HepG2 (cell line): ENCODE data around the gene CSNK2B. TPM values are rescaled to one million over a fixed set of nuclear protein-coding genes. Genes with fewer than 3 reads are reported as not detected.

Experiments
- CHCHD3 ChIP-seq: sonication (generic); formaldehyde crosslinking; IDR thresholded peaks from 2 replicates; pipeline ENCODE4 v1.8.0; 2022; ENCODE audit warnings: mild to moderate bottlenecking, missing genetic modification reagents, moderate library complexity
- EEA1 ChIP-seq: sonication (generic); formaldehyde crosslinking; IDR thresholded peaks from 2 replicates; pipeline ENCODE4 v1.5.1; 2020; ENCODE audit warnings: mild to moderate bottlenecking, missing genetic modification reagents, borderline replicate concordance
- ERF ChIP-seq: IDR thresholded peaks from 2 replicates; pipeline ENCODE4 v1.6.1; 2018; ENCODE audit warnings: missing biosample characterization, missing genetic modification reagents
- HMG20B ChIP-seq: conservative IDR thresholded peaks from 2 replicates; pipeline ENCODE4 v1.6.1; 2016; ENCODE audit warnings: missing genetic modification reagents, missing compliant biosample characterization
- KAT7 ChIP-seq: IDR thresholded peaks from 2 replicates; pipeline ENCODE4 v1.6.1; 2018; ENCODE audit warnings: borderline replicate concordance, missing compliant biosample characterization
- MTF2 ChIP-seq: sonication (generic); formaldehyde crosslinking; IDR thresholded peaks from 2 replicates; pipeline ENCODE4 v1.5.0; 2020; ENCODE audit warnings: missing genetic modification reagents, borderline replicate concordance
- MXI1 ChIP-seq: IDR thresholded peaks from 3 replicates; pipeline ENCODE4 v1.6.1; 2012; ENCODE audit warnings: low read depth, low read length, inconsistent platforms, borderline replicate concordance
- MYPOP ChIP-seq: sonication (generic); formaldehyde crosslinking; IDR thresholded peaks from 2 replicates; pipeline ENCODE4 v1.8.1; 2023; ENCODE audit warnings: mild to moderate bottlenecking, moderate library complexity, missing genetic modification reagents
- PHF8 ChIP-seq: sonication (generic); formaldehyde crosslinking; IDR thresholded peaks from 2 replicates; pipeline ENCODE4 v1.5.0; 2020; ENCODE audit warnings: missing genetic modification reagents
- SMYD3 ChIP-seq: sonication (generic); formaldehyde crosslinking; IDR thresholded peaks from 2 replicates; pipeline ENCODE4 v1.8.1; 2023; ENCODE audit warnings: mild to moderate bottlenecking, missing genetic modification reagents
- STAG1 ChIP-seq: sonication (generic); formaldehyde crosslinking; IDR thresholded peaks from 2 replicates; pipeline ENCODE4 v1.4.0; 2020; ENCODE audit warnings: missing genetic modification reagents
- ZBED4 ChIP-seq: sonication (generic); formaldehyde crosslinking; IDR thresholded peaks from 2 replicates; pipeline ENCODE4 v1.4.0; 2020; ENCODE audit warnings: missing genetic modification reagents, borderline replicate concordance
- ZIK1 ChIP-seq: sonication (generic); formaldehyde crosslinking; IDR thresholded peaks from 2 replicates; pipeline ENCODE4 v1.5.0; 2020; ENCODE audit warnings: mild to moderate bottlenecking, low read depth, missing genetic modification reagents, borderline replicate concordance
- ZNF124 ChIP-seq: sonication (generic); formaldehyde crosslinking; IDR thresholded peaks from 2 replicates; pipeline ENCODE4 v1.4.0; 2020; ENCODE audit warnings: missing genetic modification reagents
- ZNF160 ChIP-seq: sonication (generic); formaldehyde crosslinking; IDR thresholded peaks from 2 replicates; pipeline ENCODE4 v1.8.0; 2022; ENCODE audit warnings: mild to moderate bottlenecking, inconsistent platforms, missing genetic modification reagents
- ZNF17 ChIP-seq: sonication (generic); formaldehyde crosslinking; IDR thresholded peaks from 2 replicates; pipeline ENCODE4 v1.5.0; 2020; ENCODE audit warnings: mild to moderate bottlenecking, missing genetic modification reagents
- ZNF232 ChIP-seq: sonication (generic); formaldehyde crosslinking; IDR thresholded peaks from 2 replicates; pipeline ENCODE4 v1.4.0; 2020; ENCODE audit warnings: missing genetic modification reagents, borderline replicate concordance
- ZNF263 ChIP-seq: sonication (generic); formaldehyde crosslinking; IDR thresholded peaks from 2 replicates; pipeline ENCODE4 v1.4.0; 2020; ENCODE audit warnings: missing genetic modification reagents
- ZNF460 ChIP-seq: sonication (generic); formaldehyde crosslinking; IDR thresholded peaks from 2 replicates; pipeline ENCODE4 v1.5.1; 2020; ENCODE audit warnings: missing genetic modification reagents, mild to moderate bottlenecking, borderline replicate concordance
- ZNF543 ChIP-seq: sonication (generic); formaldehyde crosslinking; IDR thresholded peaks from 2 replicates; pipeline ENCODE4 v1.4.0; 2020; ENCODE audit warnings: mild to moderate bottlenecking, missing genetic modification reagents
- ZNF546 ChIP-seq: sonication (generic); formaldehyde crosslinking; conservative IDR thresholded peaks from 2 replicates; pipeline ENCODE4 v1.8.1; 2023; ENCODE audit warnings: mild to moderate bottlenecking, missing genetic modification reagents
- ZNF598 ChIP-seq: sonication (generic); formaldehyde crosslinking; IDR thresholded peaks from 2 replicates; pipeline ENCODE4 v1.5.1; 2020; ENCODE audit warnings: mild to moderate bottlenecking, missing genetic modification reagents, borderline replicate concordance
- ZNF746 ChIP-seq: sonication (generic); formaldehyde crosslinking; IDR thresholded peaks from 2 replicates; pipeline ENCODE4 v1.8.0; 2022; ENCODE audit warnings: mild to moderate bottlenecking, missing genetic modification reagents
- polyA plus RNA-seq, 8 experiments: library from polyadenylated mRNA; depleted of rRNA in 3 of 8; stranded (reverse) in 7 of 8; unstranded in 1 of 8; fragments of >200 nt; fragmentation: Illumina TruSeq in 4 of 8; extraction: Trizol in 4 of 8; gene quantifications; 2 replicates each; pipeline versions ENCODE4 v1.2.1 to v1.2.3, GENCODE V29; 2011 to 2016; ENCODE audit warnings: low read depth in 4 of 8, missing spikeins in 1 of 8, mixed read lengths in 1 of 8; ENCODE audit not compliant: insufficient read depth in 1 of 8
- total RNA-seq, 5 experiments: library from RNA; depleted of rRNA; stranded (reverse); fragments of >200 nt; fragmentation: Illumina TruSeq; extraction: Trizol; gene quantifications; 2 replicates each; pipeline ENCODE4 v1.2.3, GENCODE V29; 2016; ENCODE audit warnings: low read depth in 1 of 5

CSNK2B gene
- total and polyA plus RNA-seq, 2 of the 13 experiments (the other 11 are each of a cell fraction or from before 2014, with no cell fraction given), result 111 to 296 TPM

GRCh38 chr6:31665501-31666336, at the start of gene CSNK2B (continued):
- TF ChIP-seq MXI1 (peak; percentile 73; the same call in 2 of the 3 replicates), MTF2 (CRISPR knock-in tag) (no peak), CHCHD3 (CRISPR knock-in tag) (peak; percentile 84; the same call in 1 of the 2 replicates), ZNF460 (CRISPR knock-in tag) (no peak), ZNF17 (CRISPR knock-in tag) (no peak), EEA1 (CRISPR knock-in tag) (no peak), ZNF543 (CRISPR knock-in tag) (no peak; the same call in 1 of the 2 replicates), STAG1 (no peak), SMYD3 (CRISPR knock-in tag) (peak; percentile 97), ZNF263 (peak; percentile 55; the same call in 1 of the 2 replicates), ZBED4 (CRISPR knock-in tag) (peak; percentile 29; the same call in 1 of the 2 replicates), MYPOP (no peak; the same call in 1 of the 2 replicates), HMG20B (CRISPR knock-in tag) (no peak), ZIK1 (CRISPR knock-in tag) (no peak), PHF8 (CRISPR knock-in tag) (peak; percentile 97), ZNF746 (CRISPR knock-in tag) (peak; percentile 89), KAT7 (peak; percentile 27; the same call in 1 of the 2 replicates), ZNF546 (CRISPR knock-in tag) (no peak), ZNF160 (CRISPR knock-in tag) (no peak; the same call in 1 of the 2 replicates), ZNF232 (CRISPR knock-in tag) (no peak), ZNF598 (CRISPR knock-in tag) (no peak), ERF (CRISPR knock-in tag) (peak; percentile 44), ZNF124 (CRISPR knock-in tag) (peak; percentile 92; the same call in 1 of the 2 replicates)
